T-helper 2 cell (primary cell): Measurements from ENCODE around the gene TEKT2.

ENCODE experiments used
- DNase-seq, 5 experiments: peaks; one replicate each; pipeline versions ENCODE4 v3.0.0 to v3.0.0-alpha.2; 2012 to 2022

Gene TEKT2

DNA sequence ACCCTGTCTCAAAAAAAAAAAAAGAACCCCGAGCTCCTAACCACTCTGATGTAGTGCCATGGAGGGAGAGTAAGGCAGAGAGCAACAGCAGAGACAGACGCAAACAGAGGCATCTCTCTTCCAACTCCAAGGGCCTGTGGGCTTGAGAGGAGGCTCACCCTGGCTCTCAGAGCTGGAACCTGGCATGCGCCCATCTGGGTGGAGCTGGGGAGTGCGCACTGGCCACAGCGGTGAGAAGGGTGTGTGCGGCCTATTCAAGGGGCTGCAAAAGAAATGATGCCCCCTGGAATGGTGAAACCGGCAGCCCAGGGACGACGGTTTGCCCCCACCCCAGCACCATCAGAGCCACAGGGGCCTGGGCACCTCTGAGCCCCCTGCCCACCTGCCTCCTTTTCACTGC lies 23.5 kb downstream of the TEKT2 start:
- DNase-seq: no peak

DNA sequence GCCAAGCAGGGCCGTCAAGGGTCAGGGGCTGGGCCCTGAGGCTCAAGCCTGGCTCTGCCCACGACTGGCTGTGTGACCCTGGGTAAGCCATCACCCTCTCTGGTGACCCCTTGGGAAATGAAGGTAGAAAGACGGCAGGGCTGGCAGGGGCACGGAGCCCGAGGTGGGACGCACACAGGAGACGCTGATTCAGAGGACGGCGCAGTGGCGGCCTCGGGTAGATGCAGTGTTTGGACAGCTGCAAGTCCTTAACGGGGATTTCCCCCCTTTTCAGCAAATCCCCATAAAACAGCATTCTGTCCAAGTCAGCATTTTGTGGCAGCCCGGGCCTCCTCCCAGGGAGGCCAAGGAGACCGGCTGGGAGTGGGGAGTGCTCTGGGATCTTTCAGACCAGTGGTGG lies 24.4 kb downstream of the TEKT2 start:
- no peak for DNase-seq

DNA sequence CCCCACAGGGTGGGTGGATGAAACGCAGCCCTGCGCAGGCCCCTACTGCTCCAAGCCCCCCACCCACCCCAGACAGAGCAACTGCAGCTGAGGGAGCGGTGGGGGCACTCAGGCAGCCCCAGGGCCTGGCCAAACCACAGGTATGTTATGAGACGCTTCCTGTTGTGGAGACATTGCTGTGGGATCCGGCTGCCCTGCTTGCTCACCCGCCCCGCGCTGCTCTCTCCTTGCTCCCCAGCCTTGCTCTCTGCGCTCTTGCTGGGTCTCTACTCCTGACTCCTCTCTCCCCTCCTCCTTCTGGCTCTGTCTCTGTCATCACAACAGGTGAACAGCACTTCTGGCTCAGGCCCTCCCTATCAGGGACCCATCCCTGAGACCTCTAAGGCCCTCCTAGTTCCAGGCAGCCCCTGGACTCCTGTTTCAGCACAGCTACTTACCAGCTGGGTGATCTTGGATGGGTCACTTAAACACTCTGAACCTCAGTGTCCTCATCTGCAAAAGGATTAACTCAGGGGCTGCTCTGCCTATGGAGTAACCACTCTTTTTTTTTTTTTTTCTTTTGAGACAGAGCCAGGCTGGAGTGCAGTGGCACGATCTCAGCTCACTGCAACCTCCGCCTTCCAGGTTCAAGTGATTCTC lies 25.3 kb downstream of the TEKT2 start:
- peak in 2 of 5 experiments; percentile 38 to 85 for DNase-seq

GRCh38 chr1:36111151-36111550 lies 27.3 kb downstream of the TEKT2 start:
- no peak for DNase-seq

- DNase-seq: no peak
These were observed 28.9 kb downstream of the TEKT2 start for GRCh38 chr1:36112823-36113222.

DNA sequence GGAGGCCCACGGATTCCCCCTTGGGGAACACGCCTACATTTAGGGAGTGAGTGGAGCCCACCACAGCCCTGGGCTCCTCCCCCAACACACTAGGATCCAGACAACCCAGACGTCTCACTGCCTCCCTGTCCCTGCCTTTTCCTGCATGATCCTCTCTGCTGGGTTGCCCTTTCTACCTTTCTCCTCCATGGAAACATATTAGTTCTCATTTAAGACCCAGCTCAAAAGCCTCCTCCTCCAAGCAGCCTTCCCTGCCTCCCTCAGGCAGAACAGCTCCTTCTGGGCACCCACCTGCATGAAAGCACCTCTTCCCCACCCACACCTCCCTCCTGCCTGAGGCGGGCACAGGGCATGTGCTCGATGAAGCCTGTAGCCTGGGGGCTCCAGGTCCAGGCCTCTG lies 30.5 kb downstream of the TEKT2 start:
- DNase-seq: no peak

DNA sequence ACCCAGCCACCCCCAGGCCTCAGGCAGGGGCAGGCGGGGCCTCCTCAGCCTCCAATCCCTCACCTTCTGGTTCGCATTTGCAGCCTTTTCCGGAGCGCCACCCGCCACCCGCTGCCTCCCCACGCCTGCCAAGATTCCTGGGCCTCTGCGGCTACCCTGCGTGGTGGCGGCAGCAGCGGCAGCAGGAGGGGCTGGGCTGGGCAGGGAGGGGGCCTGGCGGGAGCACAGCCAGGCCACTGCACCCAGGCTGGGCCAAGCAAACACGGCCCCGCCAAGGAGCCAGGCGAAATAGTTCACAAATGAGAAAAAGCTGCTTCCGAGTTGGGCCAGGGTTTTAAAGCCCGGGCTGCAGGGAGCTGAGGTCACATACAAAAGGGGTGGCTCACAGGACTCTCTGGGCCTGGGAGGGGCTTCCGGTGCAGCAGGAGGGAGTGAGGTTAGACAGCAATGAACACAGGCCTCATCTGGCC lies 31.3 kb downstream of the TEKT2 start:
- DNase-seq: no peak

DNA sequence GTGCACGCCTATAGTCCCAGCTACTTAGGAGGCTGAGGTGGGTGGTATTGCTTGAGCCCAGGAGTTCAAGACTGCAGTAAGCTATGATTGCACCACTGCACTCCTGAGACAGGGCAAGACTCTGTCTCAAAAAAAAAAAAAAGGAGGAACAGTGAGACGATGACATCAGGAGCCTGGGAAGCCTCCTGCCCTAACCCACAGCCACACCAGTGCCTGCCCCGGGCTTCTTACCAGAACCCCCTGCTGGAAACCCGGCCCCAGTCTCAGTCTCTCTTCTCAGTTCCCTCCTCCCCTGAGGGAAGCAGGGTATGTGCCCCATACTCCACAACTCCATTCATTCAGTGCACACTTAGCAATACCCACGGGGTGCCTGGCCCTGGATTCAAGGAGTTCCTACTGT lies 32.0 kb downstream of the TEKT2 start:
- no peak for DNase-seq

GRCh38 chr1:36116901-36117300 lies 33.0 kb downstream of the TEKT2 start:
- no peak for DNase-seq

DNA sequence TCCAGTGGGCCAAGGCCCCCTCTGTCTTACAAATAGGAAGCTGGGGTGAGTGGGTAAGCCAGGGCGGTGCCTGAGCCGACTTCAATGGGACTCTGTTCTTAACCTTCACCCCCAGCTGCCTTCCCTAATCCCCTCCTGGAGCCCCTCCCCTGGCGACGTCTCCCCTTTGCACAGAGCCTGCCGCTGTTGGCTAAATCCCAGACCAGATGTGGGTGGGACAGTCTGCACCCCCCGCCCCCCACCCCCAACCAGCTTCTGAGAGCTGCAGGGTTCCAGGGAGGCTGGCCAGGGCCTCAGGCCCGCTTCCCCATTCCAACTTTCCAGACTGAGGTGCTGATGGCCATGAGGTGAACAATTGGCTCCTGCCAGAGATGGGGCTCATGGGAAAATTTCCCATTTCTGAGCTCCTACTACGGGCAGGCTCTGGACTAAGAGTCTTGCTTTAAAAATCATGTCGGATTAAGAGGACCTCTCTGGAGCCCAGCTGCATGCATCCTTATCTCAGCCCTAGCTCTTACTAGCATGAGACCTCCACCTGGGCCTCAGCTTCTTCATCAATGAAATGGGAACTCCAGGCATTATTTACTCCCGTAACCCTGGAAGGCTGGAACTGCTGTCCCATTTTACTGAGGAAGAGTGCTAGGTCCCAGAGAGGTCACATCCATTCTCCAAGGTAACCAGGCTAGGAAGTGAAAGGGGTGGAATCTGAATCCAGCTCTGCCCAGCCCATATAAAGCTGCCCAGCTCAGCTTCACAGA lies 34.7 kb downstream of the TEKT2 start:
- DNase-seq: no peak

- DNase-seq: no peak
These were observed 35.6 kb downstream of the TEKT2 start for GRCh38 chr1:36119456-36119855.

DNA sequence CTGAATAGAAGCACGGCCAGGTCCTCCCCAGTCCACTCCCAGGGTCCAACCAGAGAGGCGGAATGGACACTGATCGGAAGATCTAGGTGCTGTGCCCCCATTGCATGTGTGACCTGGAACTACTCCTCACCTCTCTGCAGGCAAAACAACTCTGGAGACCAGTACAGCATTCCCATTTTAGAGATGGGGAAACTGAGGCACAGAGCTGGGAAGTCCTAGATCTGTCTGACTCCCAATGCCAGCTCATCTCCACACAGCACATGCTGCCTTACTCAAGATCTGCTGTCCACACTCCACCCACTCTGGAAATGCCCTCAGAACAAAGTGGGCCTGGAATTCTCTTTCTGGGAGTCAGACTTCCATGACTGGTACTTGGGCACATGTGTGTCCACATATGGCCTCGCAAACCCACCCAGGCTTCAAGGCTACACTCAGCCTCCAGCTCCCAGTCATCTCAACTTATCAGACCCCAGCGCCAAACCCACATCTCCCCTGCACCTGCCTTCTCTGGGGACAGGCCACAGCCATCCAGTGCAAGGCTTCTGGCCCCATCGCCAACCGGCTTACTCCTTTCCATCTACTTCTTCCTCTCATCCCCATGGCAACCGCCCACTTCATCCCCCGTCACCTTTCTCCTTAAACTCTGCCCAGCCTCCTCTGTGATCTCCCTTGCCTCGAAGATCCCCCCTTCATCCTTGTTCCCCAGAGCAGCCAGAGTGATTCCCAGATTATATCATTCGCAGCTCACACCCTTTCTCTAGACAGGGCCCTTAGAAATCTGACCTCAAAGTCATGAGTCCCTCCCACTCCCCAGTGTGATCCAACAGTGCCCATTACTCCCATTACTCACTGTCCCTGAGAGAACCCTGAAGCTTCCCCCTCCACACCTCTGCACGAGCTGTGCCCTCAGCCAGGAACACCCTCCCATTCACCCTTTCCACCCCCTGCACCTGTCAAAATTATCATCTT lies 38.5 kb downstream of the TEKT2 start:
- no peak for DNase-seq

DNA sequence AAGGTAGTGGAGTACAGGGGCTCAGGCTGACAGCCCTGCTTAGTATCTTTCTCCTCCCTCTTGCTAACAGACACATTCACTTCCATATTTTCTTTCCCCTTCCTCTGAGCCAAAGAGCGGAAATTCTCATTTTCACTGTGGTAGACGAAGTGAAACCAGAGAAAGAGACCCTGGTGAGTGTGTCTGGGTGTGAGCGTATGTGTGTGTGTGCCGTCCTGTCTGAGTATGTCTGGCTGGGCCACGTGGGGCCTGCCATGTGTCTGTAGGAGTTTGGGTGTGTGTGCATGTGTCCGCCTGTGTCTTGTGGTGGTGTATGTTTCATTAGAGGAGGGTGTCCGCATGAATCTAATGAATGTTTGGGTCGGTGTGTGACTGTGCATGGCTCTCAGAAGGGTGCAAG lies 39.5 kb downstream of the TEKT2 start:
- DNase-seq: peak in 1 of 5 experiments; percentile 43

DNA sequence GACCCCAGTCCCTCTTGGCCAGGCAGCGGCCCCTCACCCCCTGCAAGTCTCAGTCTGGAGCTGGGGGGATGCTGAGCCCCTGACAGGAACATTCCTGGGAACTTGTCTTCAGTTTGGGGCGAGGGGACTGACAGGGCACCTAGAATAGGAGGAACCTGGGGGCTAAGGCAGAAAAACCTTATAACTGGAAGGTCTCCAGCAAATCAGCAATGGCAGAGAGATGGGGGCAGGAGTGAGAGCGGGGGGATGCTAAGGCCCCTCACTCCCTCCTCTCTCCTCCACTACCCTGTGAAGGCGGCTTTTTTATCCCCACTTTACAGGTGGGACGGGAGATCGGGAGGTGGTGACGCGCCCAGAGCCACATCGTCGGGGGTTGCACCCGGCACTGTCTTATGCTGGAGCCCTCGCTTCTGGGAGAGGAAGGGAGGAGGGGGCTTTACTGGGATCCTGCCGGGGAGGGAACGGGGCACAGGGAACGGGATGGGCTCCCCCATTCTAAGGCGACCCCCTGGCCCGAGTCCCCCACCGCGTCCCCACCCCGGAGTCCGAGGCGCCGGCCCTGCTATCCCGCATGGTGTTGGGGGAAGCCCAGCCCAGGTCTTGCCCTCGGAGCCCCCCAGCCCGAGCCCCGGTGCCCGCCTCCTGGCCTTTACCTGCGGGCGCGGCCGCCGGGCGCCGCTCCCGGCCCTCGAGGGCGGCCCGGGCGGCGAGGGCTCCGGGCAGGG lies 40.7 kb downstream of the TEKT2 start:
- DNase-seq: no peak

DNA sequence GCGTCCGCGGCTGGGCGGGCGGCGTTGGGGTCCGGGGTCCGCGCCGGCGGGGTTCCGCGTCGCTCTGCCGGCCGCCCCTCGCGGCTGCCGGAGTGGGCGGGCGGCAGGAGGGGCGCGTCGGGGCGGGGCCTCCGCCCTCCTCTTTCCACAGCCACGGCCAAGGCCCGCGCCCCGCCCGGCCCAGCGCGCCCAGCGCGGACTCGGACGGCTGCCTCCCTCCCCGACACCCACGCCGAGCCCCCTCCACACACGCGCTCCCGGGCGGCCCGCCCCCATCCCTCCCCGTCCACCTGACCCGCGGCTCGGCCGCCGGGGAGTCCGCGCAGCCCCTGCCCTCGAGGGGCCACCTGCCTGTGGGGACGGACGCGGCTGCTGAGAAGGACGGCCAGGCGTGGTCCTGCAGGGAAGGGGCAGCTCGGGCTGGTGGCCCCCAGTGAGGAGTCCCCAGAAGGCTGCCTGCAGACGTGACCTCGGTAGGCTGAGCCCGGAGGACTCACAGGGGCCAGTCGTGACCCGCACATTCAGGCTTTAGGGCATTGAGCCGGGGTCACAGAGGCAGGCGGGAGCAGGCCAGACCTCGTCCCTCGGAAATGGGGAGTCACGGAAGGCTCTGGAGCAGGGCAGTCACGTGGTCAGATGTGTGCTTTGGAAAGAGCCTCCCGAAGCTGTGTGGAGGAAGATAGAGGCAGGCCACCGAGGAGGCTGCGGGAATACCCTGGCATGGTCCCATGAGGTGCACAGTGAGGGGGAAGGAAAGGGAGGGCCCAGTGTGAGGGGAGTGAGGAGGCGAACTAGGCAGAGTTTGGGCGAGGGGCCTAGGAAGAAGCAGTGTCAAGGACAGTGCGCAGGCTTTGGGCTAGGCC lies 41.5 kb downstream of the TEKT2 start, which contains the start of gene COL8A2:
COL8A2 (minus strand) TSS at position 94 of the 863 bp plus-strand sequence. CDS start 24,980 bp downstream, outside the sequence.
- no peak for DNase-seq

GRCh38 chr1:36126005-36126716 lies 42.3 kb downstream of the TEKT2 start:
- DNase-seq: peak in 1 of 5 experiments; percentile 17

- DNase-seq: no peak
These were observed 43.1 kb downstream of the TEKT2 start for GRCh38 chr1:36126797-36127500.

DNA sequence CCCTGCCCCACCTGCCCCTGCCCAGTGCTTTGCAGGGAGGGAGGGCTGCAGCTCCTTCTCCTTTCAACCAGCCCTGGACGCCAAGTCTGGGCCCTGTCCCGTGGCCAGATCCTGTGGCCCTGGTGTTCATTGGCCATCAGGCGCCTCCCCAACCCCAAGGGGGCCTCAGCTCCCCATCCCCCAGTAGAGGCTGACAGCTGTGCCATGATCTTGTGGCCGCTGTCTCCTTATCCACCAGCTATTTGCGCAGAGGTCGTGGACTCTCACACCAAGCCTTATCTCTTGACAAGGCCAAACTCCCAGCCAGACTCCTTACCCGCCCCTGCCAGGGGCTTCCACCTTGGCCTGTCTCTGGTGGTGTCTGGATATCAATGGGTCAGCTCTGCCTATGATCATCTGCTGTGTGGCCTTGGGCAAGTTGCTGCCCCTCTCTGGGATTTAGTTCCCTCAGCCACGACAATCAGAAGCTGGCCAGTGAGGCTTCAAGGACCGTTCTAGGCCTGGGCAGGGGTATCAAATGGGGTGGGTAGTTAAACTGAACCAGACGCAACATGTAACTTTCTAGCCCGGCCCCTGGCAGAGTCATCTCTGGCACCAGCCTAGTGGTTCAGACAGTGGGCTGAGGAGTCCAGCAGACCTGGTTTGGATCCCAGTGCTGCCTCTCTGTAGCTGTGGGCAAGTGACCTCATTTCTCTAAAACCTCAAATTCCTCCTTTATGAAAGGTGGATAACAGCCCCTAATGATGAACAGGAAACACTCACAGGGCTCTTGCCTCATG lies 44.4 kb downstream of the TEKT2 start:
- no peak for DNase-seq

GRCh38 chr1:36128905-36129206 lies 45.0 kb downstream of the TEKT2 start:
- DNase-seq: no peak
